SK-N-MC (cell line): ENCODE data around the gene DNAJC5.
"Not testable (repeated sequence)": the region's sequence is repeated elsewhere in the genome, so short reads cannot be mapped to it uniquely, and the experiment has no call there.

Experiments
- DNase-seq: peaks from one replicate; pipeline ENCODE4 v3.0.0-alpha.2; 2011; ENCODE audit warnings: low read depth, low spot score
- H3K27ac ChIP-seq: fragments of 200-600 bp; sonication (generic); 2 replicates; pipeline ENCODE4 v1.5.1; 2016; ENCODE audit warnings: mixed run types
- H3K36me3 ChIP-seq: fragments of 200-600 bp; sonication (generic); 2 replicates; pipeline ENCODE4 v1.6.1; 2017; ENCODE audit warnings: antibody characterized with exemption, low read length, mixed read lengths; ENCODE audit not compliant: insufficient read depth
- H3K4me3 ChIP-seq: fragments of 200-600 bp; sonication (generic); 2 replicates; pipeline ENCODE4 v1.5.1; 2016
- H3K9ac ChIP-seq: fragments of 200-600 bp; sonication (generic); 2 replicates; pipeline ENCODE4 v1.8.0; 2017; ENCODE audit warnings: mixed run types, mixed read lengths; ENCODE audit not compliant: insufficient read length
- H3K9me3 ChIP-seq: fragments of 200-600 bp; sonication (generic); 2 replicates; pipeline ENCODE4 v1.6.1; 2017; ENCODE audit warnings: low read depth, mild to moderate bottlenecking, antibody characterized with exemption, low read length, moderate library complexity, mixed read lengths
- EZH2 ChIP-seq: fragments of 200-600 bp; sonication (generic); IDR thresholded peaks from one replicate; pipeline ENCODE4 v1.6.1; 2017; ENCODE audit warnings: antibody characterized with exemption
- FOXP2 ChIP-seq: optimal IDR thresholded peaks from 2 replicates; pipeline ENCODE3; 2011; ENCODE audit warnings: mild to moderate bottlenecking, moderate library complexity; ENCODE audit not compliant: insufficient read depth; ENCODE audit errors: extremely low read length, control extremely low read depth
- POLR2AphosphoS5 ChIP-seq: IDR thresholded peaks from 2 replicates; pipeline ENCODE4 v1.6.1; 2012; ENCODE audit warnings: mild to moderate bottlenecking, low read depth, low read length, borderline replicate concordance

The DNAJC5 gene

DNA sequence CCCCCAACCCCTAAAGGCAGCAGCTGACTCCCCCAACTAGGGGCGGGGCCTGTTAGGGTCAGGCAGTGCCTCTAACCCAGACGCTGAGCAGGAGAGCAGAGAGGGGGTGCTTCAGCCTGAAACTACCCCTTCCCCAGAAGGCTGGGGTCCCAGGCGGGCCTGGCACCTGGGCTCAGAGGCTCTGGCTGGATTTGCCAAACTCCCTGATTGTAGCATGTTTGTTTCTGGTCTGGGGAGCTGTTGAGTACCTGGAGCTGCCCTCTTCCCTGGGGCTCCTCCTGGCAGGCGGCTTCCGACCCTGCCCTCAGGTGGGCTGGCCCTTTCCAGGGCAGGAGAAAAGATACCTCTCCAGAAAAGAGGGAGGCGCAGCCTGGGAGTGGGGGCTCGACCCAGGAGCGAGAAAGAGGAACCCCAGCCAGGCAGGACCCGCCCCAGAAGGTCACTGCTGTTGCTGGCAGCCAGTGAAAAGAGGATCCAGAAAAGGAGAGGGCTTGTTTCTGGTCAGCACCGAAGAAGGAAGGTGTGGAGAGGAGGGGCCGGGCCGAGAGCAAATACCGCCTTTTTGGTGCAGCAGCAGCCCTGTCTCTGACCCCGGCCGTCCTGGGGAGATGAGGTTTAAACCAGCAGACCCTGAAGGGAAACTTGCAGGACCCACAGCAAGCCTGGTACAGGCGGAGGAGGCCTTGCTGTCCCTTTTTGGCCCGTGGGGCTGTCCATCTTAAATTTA, 34.4 kb upstream of the DNAJC5 start:
- Histone ChIP-seq H3K36me3 (no peaks in the 10 kb centered on the region), H3K27ac (no peak overlapping the region), H3K9me3 (no peaks in the 10 kb centered on the region), H3K4me3 (no peak overlapping the region), H3K9ac (no peak overlapping the region)
- TF ChIP-seq EZH2 (no peak), POLR2AphosphoS5 (no peak), FOXP2 (no peak)
- DNase-seq: no peak

DNA sequence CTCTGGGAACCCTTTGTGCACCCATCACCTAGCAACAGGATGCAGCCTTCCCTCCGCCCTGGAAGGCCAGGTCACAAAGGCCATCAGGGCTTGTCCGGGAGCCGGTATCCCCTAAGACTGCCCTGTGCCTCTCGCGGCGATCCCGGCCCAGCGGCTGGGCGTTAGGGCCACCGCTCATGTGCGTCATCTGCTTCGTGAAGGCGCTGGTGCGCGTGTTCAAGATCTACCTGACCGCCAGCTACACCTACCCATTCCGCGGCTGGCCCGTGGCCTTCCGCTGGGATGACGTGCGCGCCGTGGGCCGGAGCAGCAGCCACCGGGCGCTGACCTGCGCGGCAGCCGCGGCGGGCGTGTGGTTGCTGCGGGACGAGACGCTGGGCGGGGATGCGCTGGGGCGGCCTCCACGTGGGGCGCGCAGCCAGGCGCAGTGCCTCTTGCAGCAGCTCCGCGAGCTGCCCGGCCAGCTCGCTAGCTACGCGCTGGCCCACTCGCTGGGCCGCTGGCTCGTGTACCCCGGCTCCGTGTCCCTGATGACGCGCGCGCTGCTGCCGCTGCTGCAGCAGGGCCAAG, 33.5 kb upstream of the DNAJC5 start, which contains the start of gene ABHD16B:
TSS of gene ABHD16B (plus strand) at position 134 of the 570 bp plus-strand sequence. CDS start at position 177, 43 bp downstream.
- H3K9ac ChIP-seq: no peak within 1 kb of the TSS

DNA sequence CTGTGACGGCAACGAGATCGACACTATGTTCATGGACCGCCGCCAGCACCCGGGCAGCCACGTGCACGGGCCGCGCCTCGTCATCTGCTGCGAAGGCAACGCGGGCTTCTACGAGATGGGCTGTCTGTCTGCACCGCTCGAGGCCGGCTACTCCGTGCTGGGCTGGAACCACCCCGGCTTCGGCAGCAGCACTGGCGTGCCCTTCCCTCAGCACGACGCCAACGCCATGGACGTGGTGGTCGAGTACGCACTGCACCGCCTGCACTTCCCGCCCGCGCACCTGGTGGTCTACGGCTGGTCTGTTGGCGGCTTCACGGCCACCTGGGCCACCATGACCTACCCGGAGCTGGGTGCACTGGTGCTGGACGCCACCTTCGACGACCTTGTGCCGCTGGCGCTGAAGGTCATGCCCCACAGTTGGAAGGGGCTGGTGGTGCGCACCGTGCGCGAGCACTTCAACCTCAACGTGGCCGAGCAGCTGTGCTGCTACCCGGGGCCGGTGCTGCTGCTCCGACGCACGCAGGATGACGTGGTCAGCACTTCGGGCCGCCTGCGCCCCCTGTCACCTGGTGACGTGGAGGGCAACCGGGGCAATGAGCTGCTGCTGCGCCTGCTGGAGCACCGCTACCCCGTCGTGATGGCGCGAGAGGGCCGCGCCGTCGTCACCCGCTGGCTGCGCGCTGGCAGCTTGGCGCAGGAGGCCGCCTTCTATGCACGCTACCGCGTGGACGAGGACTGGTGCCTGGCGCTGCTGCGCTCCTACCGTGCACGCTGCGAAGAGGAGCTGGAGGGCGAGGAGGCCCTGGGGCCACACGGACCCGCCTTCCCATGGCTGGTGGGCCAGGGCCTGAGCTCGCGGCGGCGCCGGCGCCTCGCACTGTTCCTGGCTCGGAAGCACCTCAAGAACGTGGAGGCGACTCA, 32.7 kb upstream of the DNAJC5 start:
- Histone ChIP-seq H3K9ac (no peak overlapping the region), H3K4me3 (no peak overlapping the region), H3K9me3 (no peaks in the 10 kb centered on the region), H3K36me3 (no peaks in the 10 kb centered on the region), H3K27ac (no peak overlapping the region)
- TF ChIP-seq EZH2: no peak
- TF ChIP-seq POLR2AphosphoS5: no peak
- DNase-seq: no peak

More for the DNA sequence above, 33.5 kb upstream of the DNAJC5 start, which contains the start of gene ABHD16B:
- Histone ChIP-seq H3K36me3 (no peaks in the 10 kb centered on the region), H3K27ac (no peak within 1 kb of the TSS), H3K9me3 (no peaks in the 10 kb centered on the region), H3K4me3 (no peak within 1 kb of the TSS)
- no peak for DNase-seq
- TF ChIP-seq POLR2AphosphoS5 (no peak), EZH2 (no peak), FOXP2 (no peak)

DNA sequence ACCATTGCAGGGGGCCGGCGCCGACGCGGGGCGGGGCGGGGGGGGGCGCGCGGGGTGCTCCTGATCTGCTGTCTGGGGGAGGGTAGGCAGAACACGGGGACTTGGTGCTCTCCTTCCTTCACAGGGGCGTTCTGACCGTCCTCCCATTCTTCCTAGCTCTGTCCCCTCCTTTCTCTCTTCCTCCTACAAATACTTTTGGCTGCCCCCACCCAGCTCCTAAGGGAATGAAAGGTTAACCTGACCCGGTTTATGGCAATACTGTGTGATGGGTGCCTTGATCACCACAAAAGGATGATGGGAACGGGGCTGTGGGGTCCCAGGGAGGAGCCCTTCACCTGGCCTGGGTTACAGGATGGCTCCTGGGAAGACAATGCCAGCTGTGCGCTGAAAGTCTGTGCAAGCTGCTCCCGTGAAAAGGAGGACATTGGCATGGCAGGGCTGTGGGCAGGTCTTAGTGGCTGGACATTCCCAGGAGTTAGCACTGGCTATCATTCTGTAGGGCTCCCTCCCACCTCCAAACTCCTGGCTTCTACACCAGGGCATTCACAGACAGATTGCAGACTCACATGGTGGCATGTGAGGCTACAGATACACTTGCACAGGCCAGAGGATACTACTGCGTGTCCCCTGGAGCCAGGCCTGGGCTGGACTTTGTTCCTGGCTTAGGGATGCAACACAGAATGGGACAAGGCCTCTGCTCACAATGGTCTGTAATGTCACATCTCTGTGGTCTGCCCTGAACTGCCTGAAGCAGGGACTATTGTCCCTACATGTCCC, 31.7 kb upstream of the DNAJC5 start:
- no peak overlapping the region for H3K27ac ChIP-seq
- DNase-seq: no peak
- H3K9me3 ChIP-seq: no peaks in the 10 kb centered on the region
- no peak overlapping the region for H3K9ac ChIP-seq
- H3K4me3 ChIP-seq: no peak overlapping the region
- TF ChIP-seq POLR2AphosphoS5: no peak
- TF ChIP-seq FOXP2: no peak
- TF ChIP-seq EZH2: no peak
- no peaks in the 10 kb centered on the region; the same call in 1 of the 2 replicates for H3K36me3 ChIP-seq

DNA sequence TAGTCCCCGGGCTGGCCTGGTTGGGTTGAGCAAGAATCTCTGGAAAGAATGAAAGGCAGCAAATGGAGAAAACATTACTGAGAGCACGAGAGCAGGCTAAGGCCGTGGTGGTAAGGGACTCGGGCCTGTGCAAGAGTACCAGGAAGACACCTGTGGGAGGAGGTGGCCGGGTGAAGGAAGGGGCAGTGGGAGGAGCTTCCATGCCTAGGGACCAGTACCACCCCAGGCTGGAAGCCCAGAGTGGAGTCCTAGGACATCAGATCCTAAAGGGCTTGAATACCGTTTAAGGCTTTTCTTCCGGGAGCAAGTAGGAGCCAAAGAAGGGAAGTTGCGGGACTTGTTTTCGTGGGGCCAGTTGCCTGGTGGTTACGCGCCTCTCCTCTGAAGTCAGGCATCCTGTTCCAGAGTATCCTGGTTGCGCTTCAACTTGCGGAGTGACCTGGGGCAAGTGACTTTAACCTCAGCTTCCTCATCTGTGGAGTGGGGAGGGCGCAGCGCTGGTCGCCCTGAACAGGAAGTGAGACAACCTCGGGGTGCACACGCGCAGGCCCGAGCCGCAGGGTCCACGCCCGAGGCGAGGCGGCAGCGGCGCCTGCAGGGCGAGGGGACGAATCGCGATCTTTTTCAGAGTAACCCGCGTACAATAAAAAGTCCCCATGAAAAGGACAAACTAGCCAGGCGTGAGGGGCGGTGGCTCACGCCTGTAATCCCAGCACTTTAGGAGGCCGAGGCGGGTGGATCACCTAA, 31.0 kb upstream of the DNAJC5 start:
- no peak for DNase-seq
- no peak for TF ChIP-seq FOXP2
- no peak for TF ChIP-seq EZH2
- TF ChIP-seq POLR2AphosphoS5: no peak

DNA sequence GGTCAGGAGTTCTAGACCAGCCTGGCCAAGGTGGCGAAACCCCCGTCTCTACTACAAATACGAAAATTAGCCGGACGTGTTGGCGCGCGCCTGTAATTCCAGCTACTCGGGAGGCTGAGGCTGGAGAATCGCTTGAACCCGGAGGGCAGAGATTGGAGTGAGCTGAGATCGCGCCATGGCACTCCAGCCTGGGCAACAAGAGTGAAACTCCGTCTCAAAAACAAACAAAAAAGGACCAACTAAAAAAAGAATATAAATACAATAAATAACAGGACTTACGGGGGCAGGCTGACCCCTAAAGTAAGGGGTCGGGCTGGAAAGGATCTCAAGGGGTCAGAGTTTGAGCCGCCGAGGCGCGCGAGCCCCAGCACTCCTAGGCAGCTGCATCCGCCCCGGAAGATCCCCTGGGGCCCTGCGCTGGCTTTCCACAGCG, 30.4 kb upstream of the DNAJC5 start:
- Histone ChIP-seq H3K36me3 (peaks cover 9% of the 10 kb centered on the region; the same call in 1 of the 2 replicates), H3K27ac (no peak overlapping the region)
- TF ChIP-seq EZH2 (no peak), FOXP2 (no peak), POLR2AphosphoS5 (no peak)

More for the DNA sequence above, 31.0 kb upstream of the DNAJC5 start:
- Histone ChIP-seq H3K9ac (peak overlapping the region; percentile 52), H3K4me3 (peak overlapping the region; percentile 98), H3K27ac (no peak overlapping the region), H3K9me3 (no peaks in the 10 kb centered on the region), H3K36me3 (peaks cover 3% of the 10 kb centered on the region; the same call in 1 of the 2 replicates)

DNA sequence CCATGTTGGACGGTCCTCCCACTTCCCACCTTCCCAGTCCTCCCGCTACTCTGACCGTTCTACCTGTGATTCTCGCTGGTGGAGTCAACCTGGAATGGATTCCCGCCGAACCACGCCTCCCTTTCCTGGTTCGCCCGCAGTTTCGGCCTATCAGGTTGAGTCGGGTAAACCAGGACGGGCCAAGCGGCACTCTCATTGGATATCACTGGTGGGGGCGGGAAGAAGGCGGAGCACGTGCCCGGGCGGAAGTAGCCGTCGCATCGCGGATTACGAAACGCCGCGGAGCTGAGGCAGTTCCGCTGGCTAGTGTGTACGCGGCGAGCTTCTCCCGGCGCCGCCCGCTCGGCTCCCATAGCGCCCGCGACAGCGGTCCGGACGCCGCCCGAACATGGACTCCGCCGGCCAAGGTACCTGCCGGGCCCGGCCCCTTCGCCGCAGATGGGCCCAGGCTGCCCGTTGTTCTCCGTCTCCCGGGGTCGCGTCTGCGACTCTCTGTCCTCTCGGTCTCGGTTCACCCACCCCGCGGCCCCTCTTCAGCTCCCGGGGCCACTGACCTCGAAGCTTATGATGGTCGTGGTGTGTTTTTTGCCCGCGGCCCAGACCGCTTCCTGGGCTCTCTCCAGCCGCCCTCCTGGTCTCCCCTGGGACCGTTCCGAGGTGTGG, 29.8 kb upstream of the DNAJC5 start, which contains the start of gene TPD52L2:
TSS of gene TPD52L2 (plus strand) at position 293 of the 663 bp plus-strand sequence. CDS start at position 389, 96 bp downstream.
- H3K36me3 ChIP-seq: peaks cover 15% of the 10 kb centered on the region
- TF ChIP-seq EZH2: no peak
- TF ChIP-seq FOXP2: peak; percentile 79
- TF ChIP-seq POLR2AphosphoS5: peak; percentile 86
- H3K4me3 ChIP-seq: peak within 1 kb of the TSS; percentile 98

More for the DNA sequence above, 30.4 kb upstream of the DNAJC5 start:
- Histone ChIP-seq H3K9ac (peak overlapping the region; percentile 52), H3K4me3 (peak overlapping the region; percentile 98), H3K9me3 (no peaks in the 10 kb centered on the region)
- DNase-seq: no peak

DNA sequence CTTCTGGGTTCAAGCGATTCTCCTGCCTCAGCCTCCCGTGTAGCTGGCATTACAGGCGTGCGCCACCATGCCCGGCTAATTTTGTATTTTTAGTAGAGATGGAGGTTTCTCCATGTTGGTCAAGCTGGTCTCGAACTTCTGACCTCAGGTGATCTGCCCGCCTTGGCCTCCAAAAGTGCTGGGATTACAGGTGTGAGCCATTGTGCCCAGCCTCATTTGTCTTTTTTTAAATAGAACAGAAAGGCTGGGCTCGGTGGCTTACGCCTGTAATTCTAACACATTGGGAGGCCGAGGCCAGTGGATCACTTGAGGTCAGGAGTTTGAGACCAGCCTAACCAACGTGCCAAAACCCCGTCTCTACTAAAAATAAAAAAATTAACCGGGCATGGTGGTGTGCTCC, 27.9 kb upstream of the DNAJC5 start:
- not testable (repeated sequence) for H3K27ac ChIP-seq, H3K9ac ChIP-seq, H3K9me3 ChIP-seq, DNase-seq, H3K4me3 ChIP-seq
- peaks cover 17% of the 10 kb centered on the region for H3K36me3 ChIP-seq

More for the DNA sequence above, 29.8 kb upstream of the DNAJC5 start, which contains the start of gene TPD52L2:
- DNase-seq: peak; percentile 75
- Histone ChIP-seq H3K27ac (peak within 1 kb of the TSS; percentile 31; the same call in 1 of the 2 replicates), H3K9me3 (no peaks in the 10 kb centered on the region), H3K9ac (peak within 1 kb of the TSS; percentile 95)
